NCI-H2107 treated with DMSO at 0.1 percent for 48 hours (cell line): Measurements from ENCODE around the gene HMGN1.

Experiments
- DNase-seq: peaks from one replicate; lab custom pipeline; 2025; ENCODE audit not compliant: unreplicated experiment; lab: John Stamatoyannopoulos, UW

HMGN1 gene

DNA sequence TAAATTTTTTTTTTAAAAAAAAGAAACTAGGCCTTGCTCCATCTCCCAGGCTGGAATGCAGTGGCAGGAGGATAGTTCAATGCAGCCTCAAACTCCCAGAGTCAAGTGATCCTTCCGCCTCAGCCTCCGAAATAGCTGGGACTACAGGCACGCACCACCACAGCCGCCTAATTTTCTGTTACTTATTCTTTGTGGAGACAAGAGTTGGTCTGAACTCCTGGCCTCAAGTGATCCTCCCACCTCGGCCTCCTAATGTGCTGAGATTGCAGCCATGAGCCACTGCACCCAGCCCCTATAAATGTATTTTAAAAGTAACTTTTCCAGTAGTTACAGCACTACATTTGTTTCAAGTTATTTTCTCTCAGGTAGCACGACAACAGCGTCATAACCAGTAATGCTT is 37.7 kb downstream of the HMGN1 start:
- no peak for DNase-seq

DNA sequence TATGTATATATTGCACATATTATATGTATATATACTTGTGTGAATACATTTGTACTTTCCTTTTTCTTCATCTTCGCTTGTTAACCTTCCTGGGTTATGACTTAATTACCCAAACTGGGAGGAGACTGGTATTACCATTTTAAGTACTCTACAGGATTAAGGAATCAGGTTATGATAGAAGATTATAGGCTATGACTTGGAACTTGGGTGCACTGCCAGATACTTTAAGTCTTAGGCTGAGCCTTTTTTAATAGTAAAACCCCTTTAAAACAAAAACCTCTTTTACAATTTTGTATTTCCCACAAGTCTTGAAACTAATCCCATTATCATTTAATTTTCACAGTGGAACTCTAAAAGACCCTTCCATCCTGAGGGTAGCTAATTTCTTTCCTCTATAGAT is 41.4 kb downstream of the HMGN1 start:
- DNase-seq, result no peak

DNA sequence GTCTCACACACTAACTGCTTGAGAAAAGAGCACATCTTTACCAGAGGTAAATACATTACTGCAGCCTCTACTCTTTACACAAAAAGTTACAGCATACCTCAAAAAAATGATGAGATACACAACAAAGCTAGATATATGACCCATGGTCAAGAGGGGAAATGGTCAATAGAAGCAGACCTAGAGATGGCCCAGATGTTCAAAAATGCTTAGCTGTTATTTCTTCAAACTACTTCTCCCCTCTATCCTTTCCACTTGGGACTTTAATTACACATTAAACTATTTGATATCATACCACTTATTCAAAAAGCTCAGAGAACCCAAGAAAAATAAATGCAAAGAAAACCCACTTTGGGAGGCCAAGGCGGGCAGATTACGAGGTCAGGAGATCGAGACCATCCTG is 48.3 kb downstream of the HMGN1 start:
- DNase-seq, result no peak

DNA sequence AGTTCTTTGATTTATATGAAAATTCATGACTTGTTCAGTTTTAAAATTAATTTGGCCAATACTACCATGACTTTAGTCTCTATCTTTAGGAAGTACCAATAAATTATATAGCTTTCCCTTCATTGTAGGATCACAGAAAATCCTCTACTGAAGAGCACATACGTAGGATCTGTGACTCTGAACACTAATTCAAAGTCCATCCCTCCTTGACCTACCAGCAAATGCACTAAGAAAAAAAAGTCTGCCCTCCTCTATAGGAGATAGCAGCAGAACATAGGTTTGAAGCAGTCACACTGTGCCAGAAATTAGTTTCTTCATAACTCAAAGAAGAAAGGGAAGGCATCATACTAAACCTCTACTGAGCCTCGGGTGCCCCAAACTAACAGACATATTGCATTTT is 52.0 kb downstream of the HMGN1 start:
- DNase-seq, result no peak
